NB4 (cell line): Measurements from ENCODE around the gene CYFIP2.

Experiments
- DNase-seq: peaks from one replicate; pipeline ENCODE4 v3.0.0; 2010; ENCODE audit warnings: low read depth
- H3K4me3 ChIP-seq: one replicate; pipeline ENCODE4 v1.5.1; 2011; ENCODE audit warnings: mild to moderate bottlenecking, low read depth, low read length, moderate library complexity
- MAX ChIP-seq: IDR thresholded peaks from 2 replicates; pipeline ENCODE4 v1.6.1; 2011; ENCODE audit warnings: low read depth, low read length
- MYC ChIP-seq: IDR thresholded peaks from 2 replicates; pipeline ENCODE4 v1.6.1; 2011; ENCODE audit warnings: low read depth, low read length
- POLR2A ChIP-seq: IDR thresholded peaks from 2 replicates; pipeline ENCODE4 v1.6.1; 2011; ENCODE audit warnings: mild to moderate bottlenecking; ENCODE audit not compliant: insufficient read length; ENCODE audit errors: extremely low read depth
- TF ChIP-seq, protein P1 (sequence below): IDR thresholded peaks from one replicate; pipeline ENCODE4 v1.5.1; 2012; ENCODE audit warnings: low read depth, low read length

The CYFIP2 gene

GRCh38 chr5:157357823-157358222, 91.9 kb downstream of the CYFIP2 start:
- TF ChIP-seq, protein P1, sequence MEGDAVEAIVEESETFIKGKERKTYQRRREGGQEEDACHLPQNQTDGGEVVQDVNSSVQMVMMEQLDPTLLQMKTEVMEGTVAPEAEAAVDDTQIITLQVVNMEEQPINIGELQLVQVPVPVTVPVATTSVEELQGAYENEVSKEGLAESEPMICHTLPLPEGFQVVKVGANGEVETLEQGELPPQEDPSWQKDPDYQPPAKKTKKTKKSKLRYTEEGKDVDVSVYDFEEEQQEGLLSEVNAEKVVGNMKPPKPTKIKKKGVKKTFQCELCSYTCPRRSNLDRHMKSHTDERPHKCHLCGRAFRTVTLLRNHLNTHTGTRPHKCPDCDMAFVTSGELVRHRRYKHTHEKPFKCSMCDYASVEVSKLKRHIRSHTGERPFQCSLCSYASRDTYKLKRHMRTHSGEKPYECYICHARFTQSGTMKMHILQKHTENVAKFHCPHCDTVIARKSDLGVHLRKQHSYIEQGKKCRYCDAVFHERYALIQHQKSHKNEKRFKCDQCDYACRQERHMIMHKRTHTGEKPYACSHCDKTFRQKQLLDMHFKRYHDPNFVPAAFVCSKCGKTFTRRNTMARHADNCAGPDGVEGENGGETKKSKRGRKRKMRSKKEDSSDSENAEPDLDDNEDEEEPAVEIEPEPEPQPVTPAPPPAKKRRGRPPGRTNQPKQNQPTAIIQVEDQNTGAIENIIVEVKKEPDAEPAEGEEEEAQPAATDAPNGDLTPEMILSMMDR = no peak
- TF ChIP-seq MAX = no peak
- no peak for TF ChIP-seq MYC
- no peak for DNase-seq
- no peak overlapping the region for H3K4me3 ChIP-seq

DNA sequence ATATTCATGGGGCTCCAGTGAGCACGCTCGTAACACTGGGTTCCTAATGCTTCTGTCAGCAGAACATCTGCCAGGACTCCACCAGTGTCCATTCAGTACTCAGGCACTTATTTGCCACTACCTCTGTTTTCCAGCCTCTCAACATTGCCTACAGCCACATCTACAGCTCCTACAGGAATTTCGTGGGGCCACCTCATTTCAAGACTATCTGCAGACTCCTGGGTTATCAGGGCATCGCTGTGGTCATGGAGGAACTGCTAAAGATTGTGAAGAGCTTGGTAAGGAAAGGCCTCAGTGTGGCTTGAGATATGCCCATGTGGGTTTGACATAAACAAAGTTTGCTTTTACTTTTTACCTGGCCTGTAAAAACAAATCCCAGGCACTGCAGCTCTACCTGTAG, 92.9 kb downstream of the CYFIP2 start:
- H3K4me3 ChIP-seq = no peak overlapping the region
- no peak for DNase-seq
- TF ChIP-seq, protein P1 = no peak
- TF ChIP-seq MYC (no peak), POLR2A (no peak), MAX (no peak)

- TF ChIP-seq MYC (no peak), MAX (no peak), POLR2A (no peak)
- TF ChIP-seq, protein P1 = no peak
- no peak overlapping the region for H3K4me3 ChIP-seq
- DNase-seq = no peak
These were observed 93.6 kb downstream of the CYFIP2 start for GRCh38 chr5:157359356-157360055.

- H3K4me3 ChIP-seq = no peak overlapping the region
- DNase-seq = peak; percentile 9
These were observed 96.1 kb downstream of the CYFIP2 start for GRCh38 chr5:157362012-157362411.

DNA sequence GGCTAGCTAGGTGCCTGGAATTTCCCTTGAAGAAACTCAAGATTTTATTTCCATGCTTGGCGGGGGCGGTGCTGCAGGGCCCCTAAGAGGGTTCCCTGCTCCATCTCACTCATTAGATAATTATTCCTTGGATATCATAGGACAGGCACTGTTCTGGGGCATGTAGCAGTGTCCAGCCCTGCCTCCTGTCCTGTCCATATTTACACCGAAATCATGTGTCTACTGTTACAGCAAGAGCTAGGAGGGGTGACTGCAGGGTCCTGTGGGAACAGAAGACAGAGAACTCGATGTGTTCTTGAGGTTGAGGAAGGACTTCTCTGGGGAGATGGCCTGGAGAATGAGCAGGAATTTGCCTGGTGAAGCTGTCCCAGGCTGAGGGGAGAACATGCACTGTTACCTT, 96.6 kb downstream of the CYFIP2 start:
- H3K4me3 ChIP-seq = no peak overlapping the region
- DNase-seq = no peak
- TF ChIP-seq MAX (no peak), MYC (no peak), POLR2A (no peak)
- TF ChIP-seq, protein P1 = no peak

More at GRCh38 chr5:157362012-157362411, 96.1 kb downstream of the CYFIP2 start:
- no peak for TF ChIP-seq MAX
- no peak for TF ChIP-seq POLR2A
- TF ChIP-seq MYC = no peak
- TF ChIP-seq, protein P1 = no peak

DNA sequence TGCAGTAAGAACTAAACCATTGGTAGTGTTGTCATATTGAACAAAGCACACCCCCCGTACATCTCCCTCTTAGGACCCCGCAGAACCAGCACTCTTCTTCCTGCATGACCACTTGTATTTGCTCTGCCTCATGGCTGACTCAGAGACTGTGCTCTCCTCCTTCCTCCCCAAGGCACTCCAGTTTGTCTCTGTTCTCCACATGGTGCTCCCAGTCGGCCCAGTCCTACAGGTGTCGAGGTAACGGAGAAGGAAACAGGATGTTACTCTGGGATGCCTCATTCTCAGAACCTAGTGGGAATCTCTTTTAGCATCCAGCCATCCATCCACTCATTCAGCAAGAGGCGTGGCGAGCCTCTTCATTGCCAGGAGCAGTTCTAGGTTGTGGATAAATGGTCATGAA, 97.1 kb downstream of the CYFIP2 start:
- no peak for DNase-seq
- H3K4me3 ChIP-seq = no peak overlapping the region
- TF ChIP-seq POLR2A (no peak), MYC (no peak), MAX (no peak)
- TF ChIP-seq, protein P1 = no peak
